Endodermal cell (in vitro differentiated cells): ENCODE measurements around the gene GRIA3. TPM values are rescaled to one million over a fixed set of nuclear protein-coding genes. Genes with fewer than 3 reads are reported as not detected.

Experiments
- DNase-seq: peaks from one replicate; pipeline ENCODE4 v3.0.0-alpha.2; 2017
- H3K27ac ChIP-seq: 2 replicates; pipeline ENCODE4 v1.5.1; 2013; ENCODE audit warnings: mild to moderate bottlenecking, low read depth, low read length, moderate library complexity
- H3K27me3 ChIP-seq: 2 replicates; pipeline ENCODE4 v1.6.1; 2013; ENCODE audit warnings: mild to moderate bottlenecking, low read length, moderate library complexity; ENCODE audit not compliant: insufficient read depth, control insufficient read depth, poor library complexity, severe bottlenecking
- H3K36me3 ChIP-seq: 2 replicates; pipeline ENCODE4 v1.7.0; 2013; ENCODE audit warnings: mild to moderate bottlenecking, low read length, moderate library complexity; ENCODE audit not compliant: control insufficient read depth, insufficient read depth
- H3K4me1 ChIP-seq: one replicate; pipeline ENCODE4 v1.7.0; 2013; ENCODE audit warnings: low read length; ENCODE audit not compliant: control insufficient read depth, insufficient read depth
- H3K4me3 ChIP-seq: 2 replicates; pipeline ENCODE4 v1.5.1; 2013; ENCODE audit warnings: mild to moderate bottlenecking, low read length, moderate library complexity
- H3K9ac ChIP-seq: 2 replicates; pipeline ENCODE4 v1.6.1; 2013; ENCODE audit warnings: mild to moderate bottlenecking, low read length, moderate library complexity; ENCODE audit not compliant: poor library complexity, severe bottlenecking; ENCODE audit errors: extremely low read depth
- H3K9me3 ChIP-seq: 2 replicates; pipeline ENCODE4 v1.6.1; 2013; ENCODE audit warnings: mild to moderate bottlenecking, low read length, moderate library complexity; ENCODE audit not compliant: control insufficient read depth
- H3K27ac Mint-ChIP-seq: 2 replicates; pipeline ENCODE4 v1.8.0; 2020; ENCODE audit warnings: mixed read lengths
- H3K27me3 Mint-ChIP-seq: 2 replicates; pipeline ENCODE4 v1.8.0; 2021; ENCODE audit warnings: mild to moderate bottlenecking, mixed read lengths; ENCODE audit not compliant: insufficient read depth
- H3K36me3 Mint-ChIP-seq: 2 replicates; pipeline ENCODE4 v1.8.0; 2020; ENCODE audit warnings: low read depth, mixed read lengths
- H3K4me1 Mint-ChIP-seq: 2 replicates; pipeline ENCODE4 v1.8.0; 2020; ENCODE audit warnings: mixed read lengths
- H3K4me3 Mint-ChIP-seq: 2 replicates; pipeline ENCODE4 v1.8.0; 2020; ENCODE audit warnings: mild to moderate bottlenecking, moderate library complexity, mixed read lengths
- H3K9me3 Mint-ChIP-seq: 2 replicates; pipeline ENCODE4 v1.8.0; 2020; ENCODE audit warnings: mild to moderate bottlenecking, mixed read lengths
- CTCF ChIP-seq: fragments of 200-600 bp; sonication (generic); conservative IDR thresholded peaks from 2 replicates; pipeline ENCODE4 v1.5.0; 2021; ENCODE audit warnings: antibody characterized with exemption, mild to moderate bottlenecking
- WGBS, 2 experiments: methylation state at CpG; one replicate each; pipeline versions ENCODE4 v1.1.5 to v1.1.7; 2013; ENCODE audit warnings: missing lambda C conversion rate in 2 of 2, mixed read lengths in 1 of 2; ENCODE audit not compliant: insufficient coverage in 1 of 2, insufficient read length in 1 of 2; 5-methylcytosine and 5-hydroxymethylcytosine counted together
- total RNA-seq, 2 donors: library from RNA; stranded (reverse); fragmentation: NEBNext Ultra II Directional in 1 of 2; extraction: Animal tissue kit (Norgen Biotek cat#: 25700) in 1 of 2; gene quantifications; 2 replicates in 1 of 2; 3 replicates in 1 of 2; pipeline ENCODE4 v1.2.1, GENCODE V29; 2021

Gene GRIA3
- total RNA-seq, 2 donors from 2014 or later = 5.7 to 12.2 TPM

- H3K9me3 ChIP-seq = no peaks in the 10 kb centered on the region
- DNase-seq = no peak
- Mint-ChIP-seq H3K4me1 (no peaks in the 10 kb centered on the region), H3K27me3 (peaks cover 6% of the 10 kb centered on the region), H3K27ac (no peak overlapping the region), H3K4me3 (no peak overlapping the region), H3K36me3 (no peaks in the 10 kb centered on the region), H3K9me3 (peaks cover 43% of the 10 kb centered on the region)
- no peak overlapping the region for H3K9ac ChIP-seq
- no peaks in the 10 kb centered on the region for H3K36me3 ChIP-seq
- H3K4me1 ChIP-seq = no peaks in the 10 kb centered on the region
- H3K27me3 ChIP-seq = peaks cover 15% of the 10 kb centered on the region
- no peak overlapping the region for H3K4me3 ChIP-seq
- no peak for TF ChIP-seq CTCF
- 91% methylated on average over 4 of the region's 5 CpGs; no CpG with 5 or more reads in 1 of the 2 experiments for WGBS, 2 experiments
- no peak overlapping the region for H3K27ac ChIP-seq
Observed at GRCh38 chrX:123442764-123443163, 258.7 kb downstream of the GRIA3 start.

GRCh38 chrX:123447506-123447905 lies 263.4 kb downstream of the GRIA3 start:
- Histone ChIP-seq H3K36me3 (no peaks in the 10 kb centered on the region), H3K27ac (no peak overlapping the region), H3K4me3 (no peak overlapping the region), H3K4me1 (no peaks in the 10 kb centered on the region), H3K9ac (no peak overlapping the region), H3K27me3 (peaks cover 15% of the 10 kb centered on the region), H3K9me3 (no peaks in the 10 kb centered on the region)
- 92% methylated on average over 3 of the region's 3 CpGs; no CpG with 5 or more reads in 1 of the 2 experiments for WGBS, 2 experiments
- H3K36me3 Mint-ChIP-seq = no peaks in the 10 kb centered on the region
- no peaks in the 10 kb centered on the region for H3K4me1 Mint-ChIP-seq
- H3K27me3 Mint-ChIP-seq = peaks cover 6% of the 10 kb centered on the region
- no peak for DNase-seq
- TF ChIP-seq CTCF = no peak
- H3K27ac Mint-ChIP-seq = no peak overlapping the region
- no peak overlapping the region for H3K4me3 Mint-ChIP-seq
- peaks cover 39% of the 10 kb centered on the region for H3K9me3 Mint-ChIP-seq

DNA sequence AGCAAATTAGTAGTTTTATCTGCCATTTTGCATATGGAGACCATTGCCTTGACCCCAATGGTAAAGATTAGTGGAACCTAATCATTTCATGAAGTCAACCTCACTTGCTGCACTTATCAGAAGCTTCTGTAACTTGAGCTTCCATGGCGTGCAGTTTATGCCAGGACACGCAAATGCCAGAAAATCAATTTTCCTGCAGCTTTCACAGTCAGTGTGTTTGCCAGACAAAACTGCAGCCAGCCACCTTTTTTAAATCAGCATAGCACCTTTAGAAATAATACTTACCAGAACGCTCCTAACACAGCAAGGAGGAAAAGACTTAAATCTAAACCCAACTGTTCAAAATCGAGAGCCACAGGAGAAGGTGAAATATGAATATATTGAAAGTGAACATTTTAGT lies 265.3 kb downstream of the GRIA3 start:
- Histone ChIP-seq H3K27ac (no peak overlapping the region), H3K4me1 (no peaks in the 10 kb centered on the region), H3K9ac (no peak overlapping the region), H3K27me3 (peaks cover 2% of the 10 kb centered on the region), H3K9me3 (no peaks in the 10 kb centered on the region), H3K4me3 (no peak overlapping the region), H3K36me3 (no peaks in the 10 kb centered on the region)
- DNase-seq = no peak
- Mint-ChIP-seq H3K4me1 (no peaks in the 10 kb centered on the region), H3K27ac (no peak overlapping the region), H3K4me3 (no peak overlapping the region), H3K27me3 (peaks cover 2% of the 10 kb centered on the region), H3K9me3 (peaks cover 40% of the 10 kb centered on the region), H3K36me3 (no peaks in the 10 kb centered on the region)
- 92 to 100% methylated on average over 1 to 4 of the region's 4 CpGs for WGBS, 2 experiments
- no peak for TF ChIP-seq CTCF
